Lower lobe of right lung (tissue), 2 donors: ENCODE data around the gene ZFAND3. TPM values are rescaled to one million over a fixed set of nuclear protein-coding genes. Genes with fewer than 3 reads are reported as not detected.

Experiments used
- ATAC-seq, 2 donors: fragments of 200-7000 bp; cut with Tn5 transposase; one replicate each; pipeline ENCODE4 v1.9.1; 2020 to 2022; ENCODE audit warnings: mild to moderate bottlenecking in 2 of 2, moderate library complexity in 2 of 2
- DNase-seq: peaks from one replicate; pipeline ENCODE4 v3.0.0-alpha.2; 2020
- H3K27ac ChIP-seq: fragments of 200-600 bp; one replicate; pipeline ENCODE4 v1.8.0; 2022
- H3K27me3 ChIP-seq: fragments of 200-600 bp; one replicate; pipeline ENCODE4 v1.8.0; 2022; ENCODE audit warnings: low read depth
- H3K36me3 ChIP-seq: fragments of 200-600 bp; one replicate; pipeline ENCODE4 v1.8.0; 2022; ENCODE audit warnings: mild to moderate bottlenecking
- H3K4me1 ChIP-seq: fragments of 200-600 bp; one replicate; pipeline ENCODE4 v1.8.0; 2022
- H3K4me3 ChIP-seq: fragments of 200-600 bp; one replicate; pipeline ENCODE4 v1.8.0; 2022; ENCODE audit warnings: mild to moderate bottlenecking
- H3K9me3 ChIP-seq: fragments of 200-600 bp; one replicate; pipeline ENCODE4 v1.8.0; 2022
- intact Hi-C: fragments of 100-400 bp; cut with DNase I; formaldehyde crosslinking; loops from one replicate; pipeline ENCODE4 v1.11.0; 2022
- total RNA-seq: library from RNA; stranded (reverse); fragmentation: NEBNext Ultra II Directional; extraction: Animal tissue kit (Norgen Biotek cat#: 25700); gene quantifications from one replicate; pipeline ENCODE4 v1.2.1, GENCODE V29; 2021
- TF ChIP-seq, protein P1 (sequence below): fragments of 200-600 bp; IDR thresholded peaks from one replicate; pipeline ENCODE4 v1.8.0; 2022; ENCODE audit warnings: antibody characterized with exemption, mild to moderate bottlenecking
- donor health status: DM: no; HTN: yes; CAD: no; lungs with severe emphysema.

ZFAND3 gene
- total RNA-seq, 1 donor from 2014 or later: 83.3 TPM

DNA sequence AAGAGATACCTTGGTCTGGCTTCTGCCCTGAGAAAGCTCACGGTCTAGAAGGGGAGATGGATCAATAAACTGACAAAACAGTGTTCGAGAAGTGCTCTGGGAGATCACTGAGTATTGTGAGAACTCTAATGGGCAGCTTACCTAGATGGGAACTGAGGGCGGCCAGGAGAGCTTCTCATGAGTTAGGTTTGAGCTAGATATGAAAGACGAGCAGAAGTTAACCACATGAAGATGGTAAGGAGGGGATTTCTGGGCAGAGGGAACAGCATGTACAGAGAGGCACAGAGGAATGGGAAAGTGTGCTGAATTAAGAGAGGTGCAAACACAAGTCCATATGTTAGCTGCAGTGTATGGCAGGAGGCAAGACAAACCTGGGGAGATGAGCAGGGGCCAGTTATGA lies 11.9 kb downstream of the ZFAND3 start:
- Histone ChIP-seq H3K4me3 (no peak overlapping the region), H3K4me1 (peaks cover 62% of the 10 kb centered on the region), H3K27ac (no peak overlapping the region), H3K27me3 (no peaks in the 10 kb centered on the region), H3K9me3 (no peaks in the 10 kb centered on the region), H3K36me3 (no peaks in the 10 kb centered on the region)
- TF ChIP-seq, protein P1, sequence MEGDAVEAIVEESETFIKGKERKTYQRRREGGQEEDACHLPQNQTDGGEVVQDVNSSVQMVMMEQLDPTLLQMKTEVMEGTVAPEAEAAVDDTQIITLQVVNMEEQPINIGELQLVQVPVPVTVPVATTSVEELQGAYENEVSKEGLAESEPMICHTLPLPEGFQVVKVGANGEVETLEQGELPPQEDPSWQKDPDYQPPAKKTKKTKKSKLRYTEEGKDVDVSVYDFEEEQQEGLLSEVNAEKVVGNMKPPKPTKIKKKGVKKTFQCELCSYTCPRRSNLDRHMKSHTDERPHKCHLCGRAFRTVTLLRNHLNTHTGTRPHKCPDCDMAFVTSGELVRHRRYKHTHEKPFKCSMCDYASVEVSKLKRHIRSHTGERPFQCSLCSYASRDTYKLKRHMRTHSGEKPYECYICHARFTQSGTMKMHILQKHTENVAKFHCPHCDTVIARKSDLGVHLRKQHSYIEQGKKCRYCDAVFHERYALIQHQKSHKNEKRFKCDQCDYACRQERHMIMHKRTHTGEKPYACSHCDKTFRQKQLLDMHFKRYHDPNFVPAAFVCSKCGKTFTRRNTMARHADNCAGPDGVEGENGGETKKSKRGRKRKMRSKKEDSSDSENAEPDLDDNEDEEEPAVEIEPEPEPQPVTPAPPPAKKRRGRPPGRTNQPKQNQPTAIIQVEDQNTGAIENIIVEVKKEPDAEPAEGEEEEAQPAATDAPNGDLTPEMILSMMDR: no peak
- no peak for ATAC-seq
- intact Hi-C loops: no loop called here
- no peak for DNase-seq

- DNase-seq (no peak), ATAC-seq (no peak)
- Histone ChIP-seq H3K27me3 (no peaks in the 10 kb centered on the region), H3K36me3 (no peaks in the 10 kb centered on the region), H3K9me3 (no peaks in the 10 kb centered on the region), H3K4me1 (peaks cover 32% of the 10 kb centered on the region), H3K4me3 (no peak overlapping the region), H3K27ac (no peak overlapping the region)
- intact Hi-C loops: no loop called here
- TF ChIP-seq, protein P1: no peak
These were observed 16.4 kb downstream of the ZFAND3 start for GRCh38 chr6:37835923-37836322.

- Histone ChIP-seq H3K4me3 (no peak overlapping the region), H3K4me1 (peaks cover 22% of the 10 kb centered on the region), H3K9me3 (no peaks in the 10 kb centered on the region), H3K27me3 (no peaks in the 10 kb centered on the region), H3K36me3 (no peaks in the 10 kb centered on the region), H3K27ac (no peak overlapping the region)
- intact Hi-C loops: no loop called here
- no peak for DNase-seq
- TF ChIP-seq, protein P1: no peak
- ATAC-seq: no peak
These were observed 18.8 kb downstream of the ZFAND3 start for GRCh38 chr6:37838219-37838921.

GRCh38 chr6:37840143-37840939 lies 20.8 kb downstream of the ZFAND3 start:
- H3K27me3 ChIP-seq: no peaks in the 10 kb centered on the region
- DNase-seq (no peak), ATAC-seq (peak; percentile 51 to 66)
- H3K36me3 ChIP-seq: no peaks in the 10 kb centered on the region
- intact Hi-C loops: no loop called here
- TF ChIP-seq, protein P1: no peak
- H3K27ac ChIP-seq: peak overlapping the region; percentile 37
- H3K4me3 ChIP-seq: no peak overlapping the region
- no peaks in the 10 kb centered on the region for H3K9me3 ChIP-seq
- peaks cover 22% of the 10 kb centered on the region for H3K4me1 ChIP-seq

- Histone ChIP-seq H3K9me3 (no peaks in the 10 kb centered on the region), H3K27ac (peak overlapping the region; percentile 37), H3K36me3 (no peaks in the 10 kb centered on the region), H3K27me3 (no peaks in the 10 kb centered on the region), H3K4me3 (no peak overlapping the region), H3K4me1 (peaks cover 22% of the 10 kb centered on the region)
- no peak for DNase-seq
- intact Hi-C loops: no loop called here
- TF ChIP-seq, protein P1: no peak
- ATAC-seq: peak; percentile 67 to 89
These were observed 21.4 kb downstream of the ZFAND3 start for GRCh38 chr6:37840940-37841300.
